NCI-H2107 treated with DMSO at 0.1 percent for 48 hours (cell line): ENCODE measurements around the gene ARL6IP5.
A peak's percentile ranks its signal among the peaks of the same experiment; 100 is the strongest.

Experiments used
- DNase-seq: peaks from one replicate; lab custom pipeline; 2025; ENCODE audit not compliant: unreplicated experiment; lab: John Stamatoyannopoulos, UW

Gene ARL6IP5

DNA sequence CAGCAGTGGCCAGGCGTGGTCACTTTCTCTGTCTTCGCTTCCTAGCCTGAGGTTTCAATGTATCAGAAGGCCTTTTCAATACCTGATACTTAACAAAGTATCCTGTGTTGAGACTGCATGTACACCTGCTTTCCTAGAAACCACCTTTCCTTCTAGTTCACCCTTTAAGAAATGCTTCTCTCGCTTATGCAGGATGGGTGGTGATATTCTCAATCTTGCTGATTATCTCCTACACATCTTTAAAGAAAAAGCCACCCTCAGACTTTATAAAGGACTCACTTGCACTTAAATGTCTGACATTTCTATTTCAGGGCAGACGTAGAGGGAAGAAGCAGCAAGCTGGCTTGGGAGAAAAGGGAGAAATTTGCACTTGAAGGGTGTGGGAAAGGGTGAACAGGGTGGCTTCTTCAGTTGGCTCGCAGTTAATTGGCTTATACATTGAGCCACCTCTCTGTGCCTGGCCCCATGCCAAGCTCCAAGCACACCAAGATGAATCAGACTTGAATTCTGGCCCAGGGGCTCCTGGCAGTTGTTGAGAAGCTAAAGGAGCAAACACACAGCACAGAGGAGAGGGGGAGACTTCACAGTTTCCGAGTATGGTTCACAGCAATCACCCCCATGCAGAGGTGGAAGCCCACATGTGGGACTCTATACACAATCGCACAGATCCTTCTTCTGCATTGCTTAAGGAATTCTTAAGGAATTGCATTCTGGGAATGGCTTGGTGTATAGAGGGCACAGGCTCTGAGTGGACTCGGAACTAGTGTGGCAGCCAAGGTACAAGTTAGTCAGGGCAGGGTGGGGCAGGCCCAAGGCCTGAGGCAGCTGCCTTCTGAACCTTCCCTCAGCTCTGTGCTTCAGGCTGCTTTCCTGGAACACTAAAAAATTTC lies 1.3 kb downstream of the ARL6IP5 start:
- DNase-seq: peak; percentile 25

DNA sequence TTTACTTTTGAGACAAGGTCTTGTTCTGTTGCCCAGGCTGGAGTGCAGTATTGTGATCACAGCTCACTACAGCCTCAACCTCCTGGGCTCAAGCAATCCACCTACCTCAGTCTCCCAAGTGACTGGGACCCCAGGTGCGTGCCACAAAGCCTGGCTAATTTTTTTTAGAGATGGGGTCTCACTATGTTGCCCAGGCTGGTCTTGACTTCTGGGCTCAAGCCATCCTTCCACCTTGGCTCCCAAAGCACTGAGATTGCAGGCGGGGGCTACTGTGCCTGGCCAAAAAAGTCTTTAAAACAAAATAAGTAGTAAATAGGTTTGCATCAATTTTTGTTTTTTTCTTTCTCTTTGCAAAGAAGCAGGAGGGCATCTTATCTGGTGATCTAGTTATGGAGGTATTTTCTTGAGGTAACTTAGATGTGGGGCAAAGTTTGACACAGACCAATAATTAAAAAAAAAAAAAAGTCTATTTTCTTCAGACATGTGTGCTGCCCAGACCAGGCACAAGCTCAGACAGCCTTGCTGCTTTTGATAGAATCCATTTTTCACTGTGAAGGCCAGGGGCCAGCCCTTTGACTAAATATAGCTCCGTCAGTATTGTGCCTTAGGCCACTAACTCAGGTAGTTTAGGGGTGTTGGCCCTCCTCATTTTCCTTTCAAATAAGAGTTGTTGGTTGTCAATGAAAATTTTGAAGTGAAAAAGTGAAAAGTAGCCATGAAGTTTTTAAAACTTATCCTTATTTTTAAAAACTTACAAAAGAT lies 2.5 kb downstream of the ARL6IP5 start:
- no peak for DNase-seq

DNA sequence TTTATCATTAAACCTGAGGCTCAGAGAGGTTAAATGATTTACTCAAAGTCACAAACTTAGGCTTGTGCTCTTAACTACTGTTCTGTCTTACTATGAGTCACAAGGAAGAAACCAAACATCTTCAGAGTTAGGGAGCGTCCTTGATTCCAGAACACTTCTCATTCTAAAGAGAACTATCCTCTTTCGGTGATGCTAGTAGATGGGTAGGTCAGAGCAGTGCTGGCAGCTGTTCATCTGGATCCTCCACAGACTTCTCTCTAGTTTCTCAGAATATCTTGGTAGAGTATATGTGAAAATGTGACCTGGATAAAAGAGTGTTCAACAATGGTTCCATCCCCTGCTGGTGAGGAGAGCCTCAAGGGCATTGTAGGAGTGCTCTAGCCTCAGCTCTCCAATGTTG lies 3.3 kb downstream of the ARL6IP5 start:
- no peak for DNase-seq

DNA sequence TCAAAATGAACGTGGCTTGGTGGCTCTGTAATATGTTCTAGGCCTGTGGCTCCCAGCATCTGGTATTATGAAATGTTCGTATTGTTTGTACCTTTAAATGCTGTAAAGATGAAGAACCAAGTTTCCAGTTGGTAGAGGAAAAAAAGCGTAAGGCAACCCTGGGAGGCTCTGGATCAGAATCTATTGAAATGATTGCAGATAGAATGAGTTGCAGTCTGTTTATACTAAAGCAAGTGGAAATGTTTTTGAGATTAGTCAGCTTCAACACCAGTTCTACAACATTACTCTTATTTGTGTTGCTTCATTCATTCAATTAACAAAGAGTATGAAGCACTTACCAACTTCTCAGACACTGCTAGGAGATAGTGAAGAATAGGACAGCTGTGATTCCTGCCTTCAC lies 5.3 kb downstream of the ARL6IP5 start:
- no peak for DNase-seq

DNA sequence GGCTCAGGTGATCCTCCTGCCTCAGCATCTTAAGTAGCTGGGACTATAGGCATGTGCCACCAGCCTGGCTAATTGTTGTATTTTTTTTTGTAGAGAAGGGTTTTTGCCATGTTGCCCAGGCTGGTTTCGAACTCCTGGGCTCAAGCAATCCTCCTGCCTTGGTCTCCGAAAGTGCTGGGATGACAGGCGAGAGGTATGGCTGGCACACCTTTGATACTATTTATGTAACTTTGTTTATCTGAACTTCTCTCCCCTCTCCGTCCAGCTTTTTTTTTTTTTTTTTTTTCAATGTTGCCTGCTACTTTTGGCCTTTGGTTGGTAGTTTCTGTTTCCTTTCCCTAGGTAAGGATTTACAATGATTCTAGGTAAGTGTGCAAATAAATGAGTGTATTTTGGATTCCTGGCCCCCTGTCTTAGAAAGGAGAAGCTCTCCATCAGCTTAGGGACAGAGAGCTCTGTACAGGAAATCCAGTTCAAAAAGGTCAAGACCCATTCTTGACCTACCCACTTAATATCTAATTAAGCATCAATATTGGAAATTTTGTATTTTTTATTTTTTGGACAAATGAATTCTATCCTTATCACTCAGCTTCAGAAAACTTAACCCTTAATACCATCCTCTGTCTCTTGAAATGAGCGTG lies 6.8 kb downstream of the ARL6IP5 start:
- no peak for DNase-seq

DNA sequence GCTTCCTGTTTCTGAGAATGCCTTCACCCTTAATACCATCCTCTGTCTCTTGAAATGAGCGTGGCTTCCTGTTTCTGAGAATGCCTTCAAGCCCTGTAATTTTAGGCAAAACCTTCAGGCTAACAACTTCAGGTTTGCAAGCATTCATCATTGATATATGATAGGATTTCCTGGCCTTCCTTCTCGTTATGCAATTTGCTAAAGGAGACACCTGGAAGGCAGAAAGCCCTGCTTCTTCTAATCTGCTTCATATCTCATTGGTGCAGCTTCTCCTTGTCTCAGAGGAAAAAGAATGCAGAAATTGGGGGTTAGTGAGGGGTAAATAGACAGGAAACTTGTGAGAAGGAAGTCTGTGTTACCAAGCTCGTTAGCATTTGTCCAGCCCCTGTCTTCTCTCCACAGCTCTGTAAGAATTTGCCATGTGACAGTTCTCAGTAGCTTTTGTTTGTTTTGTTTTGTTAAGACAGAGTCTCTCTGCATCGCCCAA lies 7.3 kb downstream of the ARL6IP5 start:
- DNase-seq: no peak

DNA sequence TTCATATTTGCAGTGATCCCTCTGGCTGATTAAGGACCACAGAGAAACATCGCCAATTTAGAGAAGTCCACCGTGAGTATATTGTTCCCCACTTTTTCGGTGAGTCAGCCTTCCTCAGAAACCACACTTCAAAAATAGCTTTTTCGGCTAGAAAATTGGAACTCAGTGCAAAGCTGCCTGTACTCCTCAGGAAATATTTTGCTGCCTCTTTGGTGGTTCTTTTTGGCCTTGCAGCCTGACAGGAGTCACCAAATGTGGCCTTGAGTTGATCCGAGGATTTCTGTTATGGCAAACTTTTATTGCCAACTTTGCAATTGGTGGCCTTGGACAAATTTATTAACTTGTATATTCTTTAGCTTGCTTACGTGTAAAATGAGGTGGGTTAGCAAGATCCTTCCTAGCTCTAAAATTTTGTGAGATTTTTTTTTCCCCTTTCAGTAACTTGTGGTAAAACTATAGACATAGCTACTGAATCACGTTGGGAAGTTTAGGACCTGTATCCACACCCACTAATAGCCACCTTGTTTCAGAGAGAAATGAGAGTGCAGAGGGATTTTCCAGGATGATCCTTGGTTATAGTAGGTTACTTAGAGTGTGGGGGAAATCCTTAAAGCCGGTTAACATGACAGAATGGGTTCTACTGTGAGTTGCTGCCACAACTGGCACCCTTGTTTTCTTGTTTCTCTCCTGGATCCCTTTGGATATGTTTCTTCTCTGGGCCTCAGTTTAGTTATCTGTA lies 9.9 kb downstream of the ARL6IP5 start:
- no peak for DNase-seq

DNA sequence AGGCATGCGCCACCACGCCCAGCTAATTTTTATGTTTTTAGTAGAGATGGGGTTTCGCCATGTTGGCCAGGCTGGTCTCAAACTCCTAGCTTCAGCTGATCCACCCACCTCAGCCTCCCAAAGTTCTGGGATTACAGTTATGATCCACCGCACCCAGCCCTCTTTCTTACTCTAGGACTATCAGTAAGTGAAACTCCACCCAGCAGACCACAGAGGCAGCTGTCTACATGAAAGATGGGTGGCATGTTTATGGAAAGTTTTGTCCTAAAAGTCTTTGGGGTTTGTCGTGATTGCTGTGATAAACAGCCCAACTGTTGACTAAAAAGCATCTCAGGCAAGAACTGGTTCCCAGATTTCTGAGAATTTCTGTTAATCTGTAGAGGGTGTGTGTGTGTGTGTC lies 10.9 kb downstream of the ARL6IP5 start:
- DNase-seq: no peak

DNA sequence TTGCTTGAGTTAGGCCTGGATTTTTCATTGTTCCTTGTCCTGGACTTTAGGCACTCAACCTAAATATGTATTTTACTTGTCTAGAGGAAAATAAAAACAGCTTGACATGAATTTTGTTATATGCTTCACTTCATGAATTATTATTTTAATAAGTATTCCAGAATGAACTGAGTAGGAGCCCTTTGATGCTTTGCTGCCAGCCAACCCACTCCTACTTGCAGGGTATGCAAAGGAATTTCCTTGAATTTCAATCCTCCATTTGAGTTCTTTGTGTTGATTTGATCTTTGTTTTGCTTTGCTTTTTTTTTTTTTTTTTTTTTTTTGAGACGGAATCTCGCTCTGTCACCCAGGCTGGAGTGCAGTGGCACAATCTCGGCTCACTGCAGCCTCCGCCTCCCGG lies 11.6 kb downstream of the ARL6IP5 start:
- no peak for DNase-seq

DNA sequence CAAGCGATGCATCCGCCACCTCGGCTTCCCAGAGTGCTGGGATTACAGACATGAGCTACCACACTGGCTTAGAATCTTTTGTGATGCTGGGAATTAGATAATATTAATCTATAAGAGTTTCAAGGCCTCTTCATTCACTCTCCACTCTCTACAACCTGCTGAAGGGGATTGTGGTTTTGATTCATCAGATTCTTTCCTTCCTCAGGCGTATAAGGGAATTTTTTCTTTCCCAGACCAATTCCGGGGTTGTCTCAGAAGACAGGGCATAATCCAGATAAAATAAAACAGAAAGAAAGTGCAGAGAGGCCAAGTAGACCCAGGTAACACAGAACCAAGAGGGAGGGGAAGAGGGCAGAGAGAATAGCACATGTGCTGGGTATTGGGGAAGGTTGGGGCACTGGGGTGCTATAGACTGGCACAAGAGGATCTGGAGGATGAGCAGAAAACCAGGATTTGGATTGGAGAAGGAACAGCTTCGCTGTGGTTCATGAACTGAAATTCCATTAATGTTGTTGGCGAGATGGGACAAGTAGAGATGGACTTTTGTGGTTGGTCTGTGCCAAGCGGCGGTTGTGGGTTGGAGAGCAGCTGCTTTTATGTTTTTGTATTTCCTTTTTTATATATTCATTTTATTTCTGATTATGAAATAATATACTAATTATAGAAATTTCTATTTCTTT lies 12.8 kb downstream of the ARL6IP5 start:
- DNase-seq: no peak

DNA sequence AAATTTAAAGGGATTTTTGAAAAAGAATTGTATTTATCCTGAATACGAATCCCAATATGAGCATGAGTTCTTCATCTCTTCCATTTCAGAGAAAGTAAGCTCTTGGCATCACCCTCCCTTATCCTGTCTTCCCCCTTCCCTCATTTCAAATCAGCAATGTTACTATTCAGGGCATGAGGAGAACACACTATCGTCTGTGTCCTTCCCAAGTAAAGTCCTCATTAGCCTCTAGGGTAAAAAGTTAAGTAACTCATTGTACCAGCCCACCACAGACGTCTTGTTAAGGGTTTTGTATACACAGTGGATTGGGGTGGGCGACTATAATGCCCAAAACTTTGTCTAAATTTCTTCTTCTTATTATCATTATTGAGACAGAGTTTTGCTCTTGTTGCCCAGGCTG lies 14.8 kb downstream of the ARL6IP5 start:
- DNase-seq: no peak

DNA sequence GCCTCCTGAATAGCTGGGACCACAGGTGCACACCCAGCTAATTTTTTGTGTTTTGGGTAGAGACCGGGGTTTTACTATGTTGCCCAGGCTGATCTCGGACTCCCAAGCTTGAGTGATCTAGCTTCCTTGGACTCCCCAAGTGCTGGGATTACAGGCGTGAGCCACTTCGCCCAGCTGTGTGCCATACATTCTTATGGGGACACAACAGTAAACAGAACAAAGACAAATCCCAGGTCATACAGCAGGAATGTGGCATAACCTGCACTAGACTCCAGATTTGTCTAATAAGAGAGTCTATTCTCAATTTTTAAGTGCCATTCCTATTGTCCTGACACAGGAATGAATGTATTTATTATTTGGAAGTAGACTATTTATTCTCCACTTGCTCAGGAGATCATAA lies 17.6 kb downstream of the ARL6IP5 start:
- DNase-seq: no peak

DNA sequence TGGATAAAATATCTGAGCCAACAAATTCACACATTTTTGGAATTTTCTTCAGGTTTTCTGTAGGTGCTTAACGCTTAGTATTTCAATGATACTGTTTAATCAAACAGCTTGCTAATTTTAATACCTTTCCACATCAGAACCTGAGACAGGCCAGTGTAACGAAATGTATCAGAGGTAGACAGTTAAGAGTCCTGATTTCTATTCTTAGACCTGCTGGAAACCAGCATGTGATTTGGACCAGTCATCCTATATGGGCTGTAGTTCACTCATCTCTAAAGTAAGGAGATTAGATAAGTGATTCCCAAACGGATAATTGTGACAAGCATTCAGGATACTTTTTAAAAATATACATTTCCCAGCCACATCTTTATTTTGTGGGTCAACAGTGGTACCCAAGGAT lies 18.4 kb downstream of the ARL6IP5 start:
- DNase-seq: no peak

DNA sequence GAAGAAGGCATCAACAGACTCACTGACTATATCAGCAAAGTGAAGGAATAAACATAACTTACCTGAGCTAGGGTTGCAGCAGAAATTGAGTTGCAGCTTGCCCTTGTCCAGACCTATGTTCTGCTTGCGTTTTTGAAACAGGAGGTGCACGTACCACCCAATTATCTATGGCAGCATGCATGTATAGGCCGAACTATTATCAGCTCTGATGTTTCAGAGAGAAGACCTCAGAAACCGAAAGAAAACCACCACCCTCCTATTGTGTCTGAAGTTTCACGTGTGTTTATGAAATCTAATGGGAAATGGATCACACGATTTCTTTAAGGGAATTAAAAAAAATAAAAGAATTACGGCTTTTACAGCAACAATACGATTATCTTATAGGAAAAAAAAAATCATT lies 19.8 kb downstream of the ARL6IP5 start:
- DNase-seq: no peak

DNA sequence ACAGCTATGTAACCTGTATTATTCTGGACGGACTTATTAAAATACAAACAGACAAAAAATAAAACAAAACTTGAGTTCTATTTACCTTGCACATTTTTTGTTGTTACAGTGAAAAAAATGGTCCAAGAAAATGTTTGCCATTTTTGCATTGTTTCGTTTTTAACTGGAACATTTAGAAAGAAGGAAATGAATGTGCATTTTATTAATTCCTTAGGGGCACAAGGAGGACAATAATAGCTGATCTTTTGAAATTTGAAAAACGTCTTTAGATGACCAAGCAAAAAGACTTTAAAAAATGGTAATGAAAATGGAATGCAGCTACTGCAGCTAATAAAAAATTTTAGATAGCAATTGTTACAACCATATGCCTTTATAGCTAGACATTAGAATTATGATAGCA lies 20.6 kb downstream of the ARL6IP5 start:
- DNase-seq: no peak

DNA sequence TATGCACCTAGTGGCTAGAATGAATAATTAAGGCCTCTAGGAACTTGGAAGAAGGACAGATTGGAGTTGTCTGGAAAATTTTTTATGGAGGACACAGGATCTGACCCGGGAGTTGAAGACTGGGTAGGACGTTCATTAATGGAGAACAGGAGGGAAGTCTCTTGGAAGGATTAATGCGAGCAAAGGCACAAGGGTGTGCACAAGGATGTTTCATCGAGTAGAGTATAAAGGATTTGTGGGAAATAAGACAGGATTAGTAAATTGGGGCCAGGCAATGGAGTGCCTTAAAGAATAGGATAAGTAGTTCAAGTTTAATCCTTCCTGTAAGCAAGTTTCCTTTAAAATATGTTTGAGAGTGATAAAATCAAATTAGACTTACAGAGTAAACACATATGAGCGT lies 23.1 kb downstream of the ARL6IP5 start:
- no peak for DNase-seq

DNA sequence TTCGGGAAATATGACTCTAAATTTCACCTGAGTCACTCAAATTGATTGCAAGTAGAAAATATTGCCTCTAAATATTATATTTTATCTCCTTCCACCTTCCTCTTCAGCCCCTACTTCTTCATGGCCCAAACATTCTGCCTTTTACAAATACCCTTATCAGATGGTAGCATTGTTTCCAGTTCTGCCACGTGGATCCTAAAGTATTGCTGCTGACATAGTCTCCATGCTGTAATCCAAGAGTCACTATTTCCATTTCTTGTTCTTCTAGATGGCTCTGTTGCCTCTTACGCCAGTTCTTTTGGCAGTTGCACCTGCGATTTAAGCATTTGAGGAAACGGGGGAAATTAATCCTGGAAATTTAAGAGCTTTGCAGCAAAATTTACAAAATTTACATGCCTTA lies 24.1 kb downstream of the ARL6IP5 start:
- DNase-seq: no peak

DNA sequence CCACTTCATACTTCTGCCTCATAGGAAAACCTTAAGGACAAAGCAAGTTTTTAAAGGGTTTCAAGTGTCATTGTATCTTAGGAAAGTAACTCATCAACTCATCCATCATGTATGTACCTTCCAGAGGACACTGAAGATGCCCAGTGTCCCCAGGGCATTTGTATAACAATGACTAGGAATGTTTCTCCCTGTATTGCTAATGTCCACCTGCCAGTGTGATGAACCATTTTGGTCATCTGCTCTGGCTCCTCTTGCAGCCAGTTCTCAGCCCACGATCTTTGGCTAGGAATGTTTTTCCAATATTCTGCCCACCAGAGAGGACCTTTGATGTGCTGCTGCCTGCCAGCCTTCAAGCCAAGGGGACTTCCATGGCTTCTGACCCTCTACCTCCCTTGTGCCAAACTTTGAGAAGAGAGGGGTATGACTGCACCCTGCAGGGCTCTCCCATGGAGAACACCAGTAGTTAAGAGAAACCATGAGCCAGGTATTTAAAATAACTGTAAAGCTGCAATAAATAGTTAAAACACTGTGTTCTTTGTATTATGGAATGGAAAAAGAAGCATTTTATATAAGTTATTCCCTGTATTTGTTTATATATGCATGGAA lies 26.3 kb downstream of the ARL6IP5 start:
- no peak for DNase-seq

DNA sequence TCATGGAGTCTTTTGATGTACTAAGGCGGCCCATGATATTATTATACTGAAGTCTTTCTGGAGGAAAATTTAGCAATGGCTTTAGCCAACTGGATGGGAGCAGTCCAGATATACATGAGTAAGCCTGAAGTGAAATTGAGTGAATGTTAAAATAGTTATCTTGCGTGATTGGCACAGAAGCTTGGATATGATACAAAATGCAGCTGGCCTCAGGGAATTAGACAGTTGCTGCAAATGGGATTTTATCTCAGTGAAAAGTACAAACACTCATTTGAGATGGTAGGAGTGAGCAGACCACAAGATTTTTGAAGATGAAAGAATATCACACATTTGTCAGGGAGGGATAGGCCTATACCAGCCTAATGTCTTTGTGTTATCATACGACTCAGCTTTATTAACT lies 28.8 kb downstream of the ARL6IP5 start:
- DNase-seq: no peak

DNA sequence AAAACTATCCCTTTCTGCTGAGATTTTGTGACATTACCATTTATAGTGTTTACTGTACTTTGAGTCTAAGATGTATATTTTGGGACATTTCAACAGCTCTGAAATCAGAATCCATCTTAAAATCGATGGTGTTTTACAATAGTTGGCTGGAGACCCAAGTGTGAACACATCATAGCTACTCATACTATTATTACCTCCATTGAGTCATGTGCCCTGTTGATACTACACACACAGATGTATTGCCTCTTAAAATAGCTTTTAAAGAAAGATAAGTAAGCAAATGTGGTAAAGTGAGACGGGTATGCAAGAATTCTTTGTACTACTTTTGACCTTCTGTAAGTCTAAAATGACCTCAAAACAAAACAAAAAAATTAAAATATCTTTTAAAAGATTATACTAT lies 31.0 kb downstream of the ARL6IP5 start:
- DNase-seq: no peak
